Tibial nerve (tissue), 4 donors: Measurements from ENCODE around the gene ANO7.

Experiments
- EP300 ChIP-seq, 2 donors: sonication (generic); formaldehyde crosslinking; IDR thresholded peaks; one replicate each; pipeline ENCODE4 v1.6.1; 2017; ENCODE audit warnings: antibody characterized with exemption in 2 of 2, mild to moderate bottlenecking in 1 of 2
- POLR2A ChIP-seq, 2 donors: fragments of 450-650 bp; IDR thresholded peaks; one replicate each; pipeline ENCODE4 v1.6.1; 2017; ENCODE audit warnings: antibody characterized with exemption in 2 of 2, mild to moderate bottlenecking in 2 of 2, moderate library complexity in 2 of 2
- TF ChIP-seq, protein P1 (sequence below), 5 experiments: fragments of 200-600 bp in 3 of 5; fragments of 450-650 bp in 2 of 5; sonication (generic) in 3 of 5; IDR thresholded peaks; one replicate each; pipeline ENCODE4 v1.5.1; 2016 to 2019; ENCODE audit warnings: antibody characterized with exemption in 5 of 5, mild to moderate bottlenecking in 3 of 5, moderate library complexity in 2 of 5

DNA sequence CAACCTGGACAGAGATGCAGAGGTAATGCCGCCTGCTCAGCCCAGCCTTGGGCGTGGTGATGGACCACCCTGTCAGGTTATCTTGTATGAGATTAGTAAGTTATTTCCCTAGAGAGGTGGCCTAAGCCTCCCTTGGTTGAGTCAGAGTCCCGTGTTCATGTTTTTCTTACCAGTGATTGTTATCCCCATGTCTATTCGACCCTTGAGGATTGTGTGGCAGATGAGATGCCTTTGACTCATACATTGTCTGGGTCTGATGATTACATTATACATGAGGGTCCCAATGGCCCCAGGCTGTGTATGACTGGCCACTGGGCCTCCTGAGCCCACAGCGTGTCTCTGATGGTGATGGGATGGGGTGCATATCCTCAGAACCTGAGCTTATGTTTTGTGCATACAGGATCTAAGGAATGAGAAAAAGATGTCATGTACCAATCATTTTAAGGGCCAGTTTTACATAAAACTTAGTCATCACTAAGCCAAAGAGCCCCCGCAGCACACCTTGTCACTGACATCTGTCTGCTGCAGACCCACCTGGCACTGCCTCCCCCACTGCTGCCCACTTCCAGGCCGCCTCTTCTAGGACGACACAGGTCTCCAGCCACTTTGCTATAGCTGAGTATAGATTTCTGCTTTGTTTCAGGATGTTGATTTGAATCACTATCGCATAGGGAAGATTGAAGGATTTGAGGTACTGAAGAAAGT lies 30.5 kb upstream of the ANO7 start:
- TF ChIP-seq, protein P1, sequence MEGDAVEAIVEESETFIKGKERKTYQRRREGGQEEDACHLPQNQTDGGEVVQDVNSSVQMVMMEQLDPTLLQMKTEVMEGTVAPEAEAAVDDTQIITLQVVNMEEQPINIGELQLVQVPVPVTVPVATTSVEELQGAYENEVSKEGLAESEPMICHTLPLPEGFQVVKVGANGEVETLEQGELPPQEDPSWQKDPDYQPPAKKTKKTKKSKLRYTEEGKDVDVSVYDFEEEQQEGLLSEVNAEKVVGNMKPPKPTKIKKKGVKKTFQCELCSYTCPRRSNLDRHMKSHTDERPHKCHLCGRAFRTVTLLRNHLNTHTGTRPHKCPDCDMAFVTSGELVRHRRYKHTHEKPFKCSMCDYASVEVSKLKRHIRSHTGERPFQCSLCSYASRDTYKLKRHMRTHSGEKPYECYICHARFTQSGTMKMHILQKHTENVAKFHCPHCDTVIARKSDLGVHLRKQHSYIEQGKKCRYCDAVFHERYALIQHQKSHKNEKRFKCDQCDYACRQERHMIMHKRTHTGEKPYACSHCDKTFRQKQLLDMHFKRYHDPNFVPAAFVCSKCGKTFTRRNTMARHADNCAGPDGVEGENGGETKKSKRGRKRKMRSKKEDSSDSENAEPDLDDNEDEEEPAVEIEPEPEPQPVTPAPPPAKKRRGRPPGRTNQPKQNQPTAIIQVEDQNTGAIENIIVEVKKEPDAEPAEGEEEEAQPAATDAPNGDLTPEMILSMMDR (IDR thresholded peaks at IDR 0.05): no peak
- TF ChIP-seq POLR2A (IDR thresholded peaks at IDR 0.05): no peak
- no peak for TF ChIP-seq EP300 (IDR thresholded peaks at IDR 0.05)
